GM18526 (cell line): Measurements from ENCODE around the gene NISCH.

Source experiments
- POLR2A ChIP-seq: IDR thresholded peaks from 3 replicates; pipeline ENCODE4 v1.6.1; 2011; ENCODE audit not compliant: insufficient read length; ENCODE audit errors: extremely low read depth

The NISCH gene

GRCh38 chr3:52487050-52487787 lies 31.8 kb downstream of the NISCH start:
- no peak for TF ChIP-seq POLR2A

- TF ChIP-seq POLR2A = no peak
Observed at GRCh38 chr3:52487788-52488691, 32.6 kb downstream of the NISCH start.

DNA sequence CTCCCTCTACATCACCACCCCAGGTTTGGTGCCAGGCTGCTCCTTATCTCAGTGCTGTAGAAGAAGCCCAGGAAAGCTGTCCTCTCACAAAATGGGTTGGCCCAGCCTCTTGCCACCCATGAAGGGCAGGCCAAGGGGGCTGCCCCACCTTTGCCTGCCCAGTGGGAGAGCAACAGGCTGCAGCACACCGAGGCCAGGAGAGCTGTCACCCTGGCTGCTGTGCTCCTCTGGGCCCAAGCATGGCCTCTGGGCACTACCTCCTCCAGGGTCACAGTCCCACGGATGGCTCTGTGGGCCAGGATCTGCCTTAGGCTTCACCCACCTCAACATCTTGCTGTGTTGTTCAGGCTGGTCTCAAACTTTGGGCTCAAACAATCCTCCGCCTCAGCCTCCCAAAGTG lies 33.3 kb downstream of the NISCH start:
- no peak for TF ChIP-seq POLR2A

- TF ChIP-seq POLR2A = no peak
Observed at GRCh38 chr3:52489453-52489852, 34.0 kb downstream of the NISCH start.

GRCh38 chr3:52490035-52490938 lies 34.9 kb downstream of the NISCH start:
- no peak for TF ChIP-seq POLR2A

- TF ChIP-seq POLR2A = no peak
Observed at GRCh38 chr3:52490939-52491526, 35.6 kb downstream of the NISCH start.

DNA sequence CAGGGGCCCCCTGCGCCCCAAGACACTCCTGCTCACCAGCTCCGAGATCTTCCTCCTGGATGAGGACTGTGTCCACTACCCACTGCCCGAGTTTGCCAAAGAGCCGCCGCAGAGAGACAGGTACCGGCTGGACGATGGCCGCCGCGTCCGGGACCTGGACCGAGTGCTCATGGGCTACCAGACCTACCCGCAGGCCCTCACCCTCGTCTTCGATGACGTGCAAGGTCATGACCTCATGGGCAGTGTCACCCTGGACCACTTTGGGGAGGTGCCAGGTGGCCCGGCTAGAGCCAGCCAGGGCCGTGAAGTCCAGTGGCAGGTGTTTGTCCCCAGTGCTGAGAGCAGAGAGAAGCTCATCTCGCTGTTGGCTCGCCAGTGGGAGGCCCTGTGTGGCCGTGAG lies 36.7 kb downstream of the NISCH start:
- no peak for TF ChIP-seq POLR2A

DNA sequence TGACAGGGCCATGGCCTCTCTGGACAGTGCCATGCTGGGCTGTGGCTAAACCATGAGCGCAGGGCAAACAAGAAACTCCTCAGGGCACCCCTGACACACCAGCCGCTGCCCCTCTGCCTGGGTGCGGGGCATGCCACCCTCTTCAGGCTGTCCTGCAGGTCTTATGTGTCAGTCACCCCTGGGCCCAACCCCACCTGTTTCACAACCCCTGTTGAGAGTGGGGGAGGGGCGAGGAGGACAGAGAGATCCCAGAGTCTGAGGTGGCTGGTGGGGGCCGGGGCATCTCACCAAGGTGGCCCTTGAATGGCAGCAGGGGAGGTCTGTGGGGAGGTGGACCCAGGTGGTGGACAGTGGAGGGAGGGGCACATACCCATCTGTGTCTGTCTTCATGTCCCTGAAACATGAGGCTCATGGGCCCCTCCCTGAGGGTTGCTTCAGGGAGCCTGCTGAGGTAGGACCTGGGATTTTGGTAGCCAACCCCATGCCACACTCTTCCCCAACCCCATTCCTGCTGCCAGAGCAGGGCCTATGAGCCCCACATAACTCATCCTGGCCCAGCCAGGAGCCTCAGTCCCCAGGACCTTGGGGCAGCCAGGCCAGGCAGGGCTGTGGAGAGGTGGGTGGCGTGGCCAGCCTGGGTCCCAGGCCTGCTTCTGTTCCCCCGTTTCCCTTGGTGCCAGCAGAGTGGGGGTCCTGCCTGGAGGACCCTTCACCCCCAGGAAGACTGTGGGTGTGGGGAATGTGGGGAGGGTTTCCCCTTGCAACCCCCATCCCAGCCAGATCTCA lies 38.0 kb downstream of the NISCH start:
- TF ChIP-seq POLR2A = no peak

- TF ChIP-seq POLR2A = no peak
Observed at GRCh38 chr3:52494445-52494844, 39.0 kb downstream of the NISCH start.

DNA sequence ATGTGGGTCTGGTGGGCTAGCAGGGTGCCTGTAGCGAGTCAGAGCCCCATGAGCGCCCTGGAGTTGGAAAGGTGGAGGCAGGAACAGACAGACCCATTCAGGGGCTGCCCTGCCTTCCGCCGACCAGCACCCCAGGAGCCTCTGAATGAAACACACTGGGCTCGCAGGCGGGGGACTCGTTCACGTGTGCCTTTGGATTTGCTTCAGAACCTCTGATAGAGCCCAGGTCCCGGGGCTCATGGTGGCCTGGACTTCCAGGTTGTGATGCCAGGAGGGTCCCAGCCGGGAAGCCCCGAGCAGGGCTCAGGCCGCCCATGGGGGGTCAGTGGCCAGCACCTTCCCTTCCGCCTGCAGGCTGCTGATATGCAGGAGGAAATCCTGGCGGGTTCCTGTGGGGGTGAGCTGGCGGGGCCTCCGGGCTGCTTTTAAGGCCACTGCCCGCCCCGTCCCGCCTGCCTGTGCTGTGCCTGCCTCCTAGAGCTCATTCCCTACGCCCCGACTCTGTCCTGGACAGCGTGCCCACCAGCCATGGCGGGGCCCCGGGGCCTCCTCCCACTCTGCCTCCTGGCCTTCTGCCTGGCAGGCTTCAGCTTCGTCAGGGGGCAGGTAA lies 39.6 kb downstream of the NISCH start, which contains the start of gene STAB1:
Gene STAB1, plus strand, starts transcription at position 453 of the 610 bp plus-strand sequence. Its CDS starts 76 bp downstream, at position 529.
- TF ChIP-seq POLR2A = no peak

- no peak for TF ChIP-seq POLR2A
Observed at GRCh38 chr3:52495777-52496602, 40.6 kb downstream of the NISCH start.

DNA sequence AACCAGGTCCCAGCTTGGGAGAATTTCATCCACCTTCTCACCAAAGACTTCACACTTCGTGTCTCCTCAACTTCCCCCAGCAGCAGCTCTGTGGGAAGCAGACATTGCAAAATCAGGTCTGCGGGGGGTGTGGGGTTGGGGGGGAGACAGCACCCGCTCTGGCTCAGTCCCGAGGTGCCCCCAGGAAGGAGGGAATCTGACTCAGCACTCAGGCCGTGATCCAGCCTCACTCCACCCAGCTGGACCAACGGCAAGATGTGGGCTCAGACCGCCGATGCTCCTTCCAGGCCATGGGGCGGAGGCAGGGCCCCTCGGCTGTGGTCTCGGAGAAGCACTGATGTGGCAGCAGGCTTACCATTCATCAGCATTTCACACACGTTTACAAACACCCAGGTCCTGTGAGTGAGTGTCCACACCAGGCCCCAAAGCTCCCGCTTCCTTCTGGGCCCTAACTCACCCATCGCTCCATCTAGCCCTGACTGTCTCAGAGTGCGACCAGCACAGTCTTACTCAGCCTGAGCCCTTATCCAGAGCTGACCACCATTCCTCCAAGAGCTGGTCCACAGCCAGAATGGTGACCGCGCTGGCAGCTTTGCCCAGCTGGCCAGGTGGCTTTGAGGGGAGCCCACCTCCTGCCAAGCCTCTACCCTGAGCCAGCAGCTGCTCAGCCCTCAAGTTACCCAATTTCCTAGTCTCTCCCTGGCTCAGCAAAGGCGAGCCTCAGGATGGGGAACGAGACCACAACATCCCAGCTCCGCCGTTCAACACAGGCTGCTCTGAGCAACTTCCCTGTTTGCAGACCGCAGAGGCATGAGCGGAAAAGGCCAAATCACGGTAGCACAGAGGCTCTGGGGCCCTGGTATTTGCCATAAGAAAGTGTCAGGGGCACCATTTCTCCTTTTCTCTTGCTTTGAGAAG lies 43.0 kb downstream of the NISCH start:
- TF ChIP-seq POLR2A = no peak
